HL-60 (cell line): Measurements from ENCODE around the gene MRPS26.

Source experiments
- DNase-seq, 2 experiments: peaks; one replicate each; pipeline ENCODE4 v3.0.0-alpha.2; 2010 to 2020; ENCODE audit warnings: low read depth in 1 of 2, low spot score in 1 of 2
- H3K27ac ChIP-seq: fragments of 250-450 bp; sonication (Bioruptor Pico); replicated peaks from 2 replicates; pipeline ENCODE4 v1.5.1; 2020; ENCODE audit warnings: mild to moderate bottlenecking, moderate library complexity
- H3K27me3 ChIP-seq: fragments of 250-450 bp; sonication (Bioruptor Pico); 2 replicates; pipeline ENCODE4 v1.5.1; 2021; ENCODE audit warnings: mild to moderate bottlenecking, moderate library complexity; ENCODE audit not compliant: insufficient read depth, poor library complexity, severe bottlenecking
- H3K4me3 ChIP-seq: replicated peaks from 2 replicates; pipeline ENCODE4 v1.5.1; 2011; ENCODE audit warnings: mild to moderate bottlenecking, control low read depth, low read length; ENCODE audit not compliant: insufficient read depth
- CTCF ChIP-seq: IDR thresholded peaks from one replicate; pipeline ENCODE4 v1.5.1; 2011; ENCODE audit warnings: low read length, control low read depth, inconsistent platforms; ENCODE audit not compliant: insufficient read depth
- GABPA ChIP-seq: IDR thresholded peaks from 2 replicates; pipeline ENCODE4 v1.6.1; 2012; ENCODE audit warnings: low read depth
- POLR2AphosphoS5 ChIP-seq: IDR thresholded peaks from 2 replicates; pipeline ENCODE4 v1.6.1; 2012; ENCODE audit warnings: low read depth
- REST ChIP-seq: IDR thresholded peaks from 2 replicates; pipeline ENCODE4 v1.6.1; 2012; ENCODE audit warnings: low read depth; ENCODE audit not compliant: insufficient replicate concordance
- SPI1 ChIP-seq: IDR thresholded peaks from 2 replicates; pipeline ENCODE4 v1.6.1; 2012; ENCODE audit warnings: low read depth, mild to moderate bottlenecking, borderline replicate concordance

The MRPS26 gene

GRCh38 chr20:3088031-3088430 lies 42.2 kb downstream of the MRPS26 start:
- peaks cover 5% of the 10 kb centered on the region for H3K27me3 ChIP-seq
- no peak for DNase-seq

GRCh38 chr20:3090565-3090964 lies 44.7 kb downstream of the MRPS26 start:
- TF ChIP-seq CTCF (no peak), GABPA (0 out of 2 replicates have a peak, but pooled peaks have one; percentile 11), POLR2AphosphoS5 (peak; percentile 38; the same call in 1 of the 2 replicates), SPI1 (peak; percentile 56; the same call in 1 of the 2 replicates), REST (no peak)
- no peaks in the 10 kb centered on the region for H3K27me3 ChIP-seq
- DNase-seq, result peak in 1 of 2 experiments; percentile 43
- no peak overlapping the region for H3K27ac ChIP-seq
- no peak overlapping the region for H3K4me3 ChIP-seq

More at GRCh38 chr20:3088031-3088430, 42.2 kb downstream of the MRPS26 start:
- H3K27ac ChIP-seq, result no peak overlapping the region
- TF ChIP-seq GABPA (no peak), SPI1 (no peak)
- H3K4me3 ChIP-seq, result no peak overlapping the region

GRCh38 chr20:3092611-3093379 lies 46.9 kb downstream of the MRPS26 start:
- Histone ChIP-seq H3K4me3 (peak overlapping the region; percentile 24), H3K27ac (peak overlapping the region; percentile 65), H3K27me3 (no peaks in the 10 kb centered on the region)
- TF ChIP-seq POLR2AphosphoS5, result no peak
- no peak for TF ChIP-seq SPI1
- TF ChIP-seq GABPA, result no peak
- no peak for TF ChIP-seq REST
- no peak for TF ChIP-seq CTCF
- no peak for DNase-seq

GRCh38 chr20:3093861-3094361 lies 48.1 kb downstream of the MRPS26 start:
- Histone ChIP-seq H3K27ac (peak overlapping the region; percentile 28), H3K27me3 (no peaks in the 10 kb centered on the region), H3K4me3 (no peak overlapping the region)
- peak; percentile 47 to 84 for DNase-seq
- no peak for TF ChIP-seq REST
- no peak for TF ChIP-seq GABPA
- no peak for TF ChIP-seq CTCF
- no peak for TF ChIP-seq SPI1
- TF ChIP-seq POLR2AphosphoS5, result peak; percentile 41
